ENCODE data around the gene COG2.
"Not testable (repeated sequence)": the region's sequence is repeated elsewhere in the genome, so short reads cannot be mapped to it uniquely, and the experiment has no call there.

Gene COG2

DNA sequence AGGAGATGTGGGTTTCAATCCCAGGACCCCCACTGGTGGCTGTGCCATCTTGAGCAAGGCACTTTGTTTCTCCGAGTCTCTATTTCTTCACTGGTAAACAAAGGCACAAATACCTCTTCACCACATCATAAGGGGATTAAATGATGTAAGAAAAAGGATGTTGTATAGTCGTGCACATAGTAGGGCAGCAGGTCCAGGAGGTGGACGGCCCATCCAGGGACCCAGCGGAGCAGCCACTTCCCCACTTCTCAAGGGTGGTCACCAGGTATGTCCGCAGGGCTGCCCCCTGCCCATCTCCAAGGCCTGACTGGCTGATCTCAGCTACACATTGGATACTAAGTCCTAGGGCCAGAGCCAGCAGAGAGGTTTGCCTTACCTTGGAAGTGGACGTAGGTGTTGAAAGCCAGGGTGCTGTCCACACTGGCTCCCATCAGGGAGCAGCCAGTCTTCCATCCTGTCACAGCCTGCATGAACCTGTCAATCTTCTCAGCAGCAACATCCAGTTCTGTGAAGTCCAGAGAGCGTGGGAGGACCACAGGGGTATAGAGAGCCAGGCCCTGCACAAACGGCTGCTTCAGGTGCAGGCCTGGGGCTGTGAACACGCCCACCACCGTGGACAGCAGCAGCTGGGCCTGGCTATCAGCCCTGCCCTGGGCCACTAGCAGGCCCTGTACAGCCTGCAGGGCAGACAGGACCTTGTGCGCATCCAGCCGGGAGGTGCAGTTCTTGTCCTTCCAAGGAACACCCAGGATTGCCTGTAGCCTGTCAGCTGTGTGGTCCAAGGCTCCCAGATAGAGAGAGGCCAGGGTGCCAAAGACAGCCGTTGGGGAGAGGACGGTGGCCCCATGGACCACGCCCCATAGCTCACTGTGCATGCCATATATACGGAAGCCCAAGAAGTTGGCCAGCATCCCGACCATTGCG lies 67.6 kb downstream of the COG2 start:
- H3K27ac Mint-ChIP-seq: no peak overlapping the region

DNA sequence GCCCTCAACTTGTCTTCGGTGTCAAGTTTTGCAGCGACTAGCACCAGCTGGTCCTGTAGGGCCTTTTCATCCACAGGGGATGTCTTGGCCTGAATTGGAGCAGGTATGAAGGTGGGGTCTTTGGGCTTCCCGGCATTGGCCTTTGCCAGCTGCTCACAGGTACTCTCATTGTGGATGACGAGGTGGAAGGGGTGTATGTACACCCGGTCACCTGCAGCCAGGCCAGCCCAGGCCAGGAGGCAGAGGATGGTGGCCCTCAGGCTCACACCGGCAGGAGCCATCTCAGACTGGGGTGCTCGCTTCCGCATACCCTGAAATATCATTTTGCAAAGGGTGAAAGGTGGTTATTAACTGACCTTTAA lies 68.2 kb downstream of the COG2 start:
- Mint-ChIP-seq H3K27ac (no peak overlapping the region), H3K27me3 (peaks cover 27 to 56% of the 10 kb centered on the region in 2 donors), H3K9me3 (no peaks in the 10 kb centered on the region), H3K4me1 (ENCODE audit: low read depth in 2 of 2) (peaks cover 3 to 9% of the 10 kb centered on the region in 2 donors), H3K36me3 (ENCODE audit: insufficient read depth) (no peaks in the 10 kb centered on the region), H3K4me3 (no peak overlapping the region)
- DNase-seq (no peak), ATAC-seq (replicated peaks) (no peak)

More for the DNA sequence above, 67.6 kb downstream of the COG2 start:
- ATAC-seq (replicated peaks) (no peak), DNase-seq (no peak)
- Mint-ChIP-seq H3K27me3 (peaks cover 27 to 61% of the 10 kb centered on the region in 2 donors), H3K4me3 (no peak overlapping the region), H3K4me1 (ENCODE audit: low read depth in 2 of 2) (peaks cover 3 to 9% of the 10 kb centered on the region in 2 donors), H3K9me3 (no peaks in the 10 kb centered on the region), H3K36me3 (ENCODE audit: insufficient read depth) (no peaks in the 10 kb centered on the region)

DNA sequence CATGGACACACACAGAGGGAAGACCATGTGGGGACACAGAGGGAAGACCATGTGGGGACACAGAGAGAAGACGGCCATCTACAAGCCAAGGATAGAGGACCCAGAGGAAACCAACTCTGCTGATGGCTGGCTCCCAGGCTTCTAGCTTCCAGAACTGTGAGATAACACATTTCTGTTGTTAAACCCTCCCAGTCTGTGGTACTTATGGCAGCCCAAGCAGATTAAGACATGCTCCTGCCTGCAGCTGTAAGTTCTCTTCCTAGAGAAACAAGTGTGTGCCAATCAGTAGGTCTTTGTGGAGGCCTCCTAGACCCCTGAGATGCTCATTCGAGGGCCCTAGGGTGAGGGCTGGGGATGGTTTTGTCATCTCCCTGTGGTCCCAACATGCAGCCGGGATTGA lies 69.0 kb downstream of the COG2 start:
- Mint-ChIP-seq H3K27me3 (peaks cover 27 to 58% of the 10 kb centered on the region in 2 donors), H3K4me1 (ENCODE audit: low read depth in 2 of 2) (peaks cover 3 to 9% of the 10 kb centered on the region in 2 donors), H3K36me3 (ENCODE audit: insufficient read depth) (no peaks in the 10 kb centered on the region), H3K9me3 (no peaks in the 10 kb centered on the region), H3K27ac (no peak overlapping the region), H3K4me3 (no peak overlapping the region)
- ATAC-seq (replicated peaks) (no peak), DNase-seq (no peak)

DNA sequence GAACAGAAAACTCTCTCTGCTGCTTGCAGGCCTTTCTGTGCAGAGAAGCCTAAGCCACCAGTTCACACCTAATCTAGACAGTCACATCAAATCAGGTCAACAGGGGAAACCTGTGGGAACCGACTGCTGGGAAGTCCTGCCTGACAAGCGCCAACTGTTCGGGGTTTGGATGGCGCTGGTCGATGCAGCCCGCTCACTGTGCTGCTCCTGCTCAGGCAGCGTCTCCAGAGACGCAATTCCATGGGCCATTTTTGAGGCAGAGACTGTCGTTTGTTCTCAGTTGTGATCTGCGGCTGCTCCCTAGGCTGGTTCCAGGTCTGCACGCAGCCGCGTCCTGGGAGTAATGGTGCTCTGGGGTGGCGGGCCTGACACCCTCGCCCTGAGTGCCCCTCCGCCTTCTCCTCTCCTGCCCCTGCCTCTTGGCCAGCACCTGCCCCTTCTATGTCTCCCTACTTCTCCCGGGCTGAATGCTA lies 70.2 kb downstream of the COG2 start:
- H3K36me3 Mint-ChIP-seq (ENCODE audit: insufficient read depth): no peaks in the 10 kb centered on the region
- H3K4me1 Mint-ChIP-seq (ENCODE audit: low read depth in 2 of 2): peaks cover 3 to 9% of the 10 kb centered on the region in 2 donors

DNA sequence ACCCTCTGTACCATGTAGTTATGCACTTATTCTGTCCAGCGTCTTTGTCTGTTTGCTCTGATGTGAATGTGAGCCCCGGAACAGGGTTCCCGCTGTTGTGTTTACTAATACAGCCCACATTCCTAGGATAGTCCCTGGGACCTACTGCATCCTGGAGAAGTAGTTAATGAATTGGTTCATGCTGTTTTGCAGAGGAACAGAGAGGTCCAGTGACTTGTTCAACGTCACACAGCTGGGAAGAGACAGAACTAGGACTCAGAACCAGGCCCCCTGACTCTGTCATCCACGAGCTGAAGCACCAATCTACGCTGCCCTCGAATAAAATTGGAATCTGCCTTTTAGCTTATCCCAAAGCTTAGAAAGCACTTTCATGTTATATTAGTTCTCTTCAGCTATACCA lies 70.9 kb downstream of the COG2 start:
- no peaks in the 10 kb centered on the region for H3K9me3 Mint-ChIP-seq
- no peaks in the 10 kb centered on the region for H3K36me3 Mint-ChIP-seq (ENCODE audit: insufficient read depth)
- H3K4me3 Mint-ChIP-seq: no peak overlapping the region
- no peak overlapping the region for H3K27ac Mint-ChIP-seq
- H3K27me3 Mint-ChIP-seq: peaks cover 22 to 49% of the 10 kb centered on the region in 2 donors
- peaks cover 0 to 4% of the 10 kb centered on the region in 2 donors for H3K4me1 Mint-ChIP-seq (ENCODE audit: low read depth in 2 of 2)
- DNase-seq: no peak
- ATAC-seq (replicated peaks): no peak

More for the DNA sequence above, 70.2 kb downstream of the COG2 start:
- DNase-seq (no peak), ATAC-seq (replicated peaks) (no peak)
- no peaks in the 10 kb centered on the region for H3K9me3 Mint-ChIP-seq
- H3K27ac Mint-ChIP-seq: no peak overlapping the region
- no peak overlapping the region for H3K4me3 Mint-ChIP-seq
- H3K27me3 Mint-ChIP-seq: peaks cover 26 to 55% of the 10 kb centered on the region in 2 donors

DNA sequence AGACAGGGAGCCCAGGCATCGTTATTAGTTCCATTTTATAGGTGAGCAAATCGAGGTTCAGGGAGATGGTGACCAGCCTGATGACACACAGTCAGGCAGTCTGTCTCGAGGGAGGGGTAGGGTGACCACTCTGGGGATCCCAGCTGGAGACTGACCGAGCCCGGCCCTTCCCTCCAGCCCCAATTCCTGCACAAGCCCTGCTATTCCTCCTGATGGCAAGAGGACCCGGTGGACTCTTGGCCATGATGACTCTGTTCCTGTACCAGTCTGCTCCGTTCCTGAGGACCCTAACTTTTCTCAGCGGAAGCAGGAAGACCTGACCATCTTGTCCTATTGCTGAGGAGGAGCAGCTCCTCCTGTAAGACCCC lies 71.2 kb downstream of the COG2 start:
- no peak for DNase-seq
- peaks cover 22 to 45% of the 10 kb centered on the region in 2 donors for H3K27me3 Mint-ChIP-seq
- H3K27ac Mint-ChIP-seq: no peak overlapping the region
- H3K4me3 Mint-ChIP-seq: no peak overlapping the region
- no peaks in the 10 kb centered on the region for H3K9me3 Mint-ChIP-seq
- H3K4me1 Mint-ChIP-seq (ENCODE audit: low read depth in 2 of 2): no peaks in the 10 kb centered on the region
- no peak for ATAC-seq (replicated peaks)
- no peaks in the 10 kb centered on the region for H3K36me3 Mint-ChIP-seq (ENCODE audit: insufficient read depth)

DNA sequence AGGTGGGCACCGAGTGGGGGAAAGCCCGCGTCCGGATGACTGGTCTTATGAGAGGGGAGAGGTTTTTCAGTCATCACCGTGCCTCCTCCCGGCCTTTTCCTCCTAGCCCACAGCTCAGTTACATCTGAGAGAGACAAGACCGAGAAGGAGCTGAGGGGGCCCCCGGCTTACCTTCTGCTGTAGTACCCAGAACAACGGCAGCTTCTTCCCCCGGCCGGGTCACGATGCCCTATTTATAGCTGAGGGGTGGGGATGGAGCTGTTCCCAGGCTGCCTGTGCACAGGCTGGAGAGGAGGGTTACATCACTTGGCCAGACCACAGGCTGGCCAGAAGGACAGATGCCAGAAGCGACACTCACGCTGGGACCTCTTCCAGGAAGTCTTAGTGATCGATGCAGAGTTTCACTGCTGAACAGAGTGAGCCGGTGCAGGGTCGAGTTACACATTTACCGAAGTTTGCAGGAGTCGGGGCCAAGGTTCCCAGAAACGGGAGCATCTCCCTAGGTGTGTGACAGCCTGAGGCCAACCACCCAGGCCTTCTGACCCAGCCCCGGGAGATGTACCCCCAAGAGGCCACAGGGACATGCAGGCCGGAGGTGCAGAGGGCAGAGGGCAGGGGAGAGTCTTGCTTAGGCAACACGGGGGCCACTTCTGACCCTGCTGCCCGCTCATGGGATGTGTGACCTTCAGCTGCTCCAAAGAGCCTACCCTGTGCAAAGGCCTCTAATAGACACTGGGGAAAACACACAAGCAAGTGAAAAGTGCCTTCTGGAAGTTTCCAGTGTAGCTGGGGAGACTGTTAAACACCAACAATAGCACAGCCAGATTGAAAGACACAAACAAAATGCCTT lies 71.9 kb downstream of the COG2 start, which contains the start of gene AGT:
TSS of gene AGT (minus strand) at position 208 of the 850 bp plus-strand sequence. CDS start 3,299 bp downstream, outside the sequence.
- ATAC-seq (replicated peaks) (no peak), DNase-seq (no peak)
- no peaks in the 10 kb centered on the region for H3K36me3 Mint-ChIP-seq (ENCODE audit: insufficient read depth)
- H3K9me3 Mint-ChIP-seq: no peaks in the 10 kb centered on the region
- H3K4me1 Mint-ChIP-seq (ENCODE audit: low read depth in 2 of 2): no peaks in the 10 kb centered on the region
- no peak within 1 kb of the TSS for H3K27ac Mint-ChIP-seq
- no peak within 1 kb of the TSS for H3K4me3 Mint-ChIP-seq
- H3K27me3 Mint-ChIP-seq: peaks cover 16 to 39% of the 10 kb centered on the region in 2 donors

DNA sequence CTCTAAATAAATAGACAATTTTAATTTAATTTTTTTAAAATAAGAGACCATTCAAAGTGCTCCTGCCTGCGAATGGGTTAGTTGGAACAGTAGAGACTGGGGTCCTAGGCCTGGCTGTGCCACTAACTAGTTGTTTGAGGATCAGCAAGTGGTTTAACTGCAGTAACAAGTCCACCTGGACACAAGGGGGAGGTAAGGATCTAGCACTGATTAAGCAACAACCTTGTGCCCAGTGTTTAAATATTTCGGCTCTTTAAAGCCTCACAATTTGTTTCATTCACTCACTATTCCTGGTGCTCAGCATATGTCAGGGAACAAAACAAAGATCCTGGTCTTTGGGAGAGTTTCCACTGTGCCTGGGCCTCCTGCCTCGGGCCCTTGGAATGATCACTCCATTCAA lies 73.2 kb downstream of the COG2 start:
- ATAC-seq (replicated peaks): no peak
- no peaks in the 10 kb centered on the region for H3K9me3 Mint-ChIP-seq
- no peaks in the 10 kb centered on the region for H3K36me3 Mint-ChIP-seq (ENCODE audit: insufficient read depth)
- H3K4me3 Mint-ChIP-seq: no peak overlapping the region
- peaks cover 16 to 42% of the 10 kb centered on the region in 2 donors for H3K27me3 Mint-ChIP-seq
- H3K4me1 Mint-ChIP-seq (ENCODE audit: low read depth in 2 of 2): no peaks in the 10 kb centered on the region
- H3K27ac Mint-ChIP-seq: no peak overlapping the region
- no peak for DNase-seq

DNA sequence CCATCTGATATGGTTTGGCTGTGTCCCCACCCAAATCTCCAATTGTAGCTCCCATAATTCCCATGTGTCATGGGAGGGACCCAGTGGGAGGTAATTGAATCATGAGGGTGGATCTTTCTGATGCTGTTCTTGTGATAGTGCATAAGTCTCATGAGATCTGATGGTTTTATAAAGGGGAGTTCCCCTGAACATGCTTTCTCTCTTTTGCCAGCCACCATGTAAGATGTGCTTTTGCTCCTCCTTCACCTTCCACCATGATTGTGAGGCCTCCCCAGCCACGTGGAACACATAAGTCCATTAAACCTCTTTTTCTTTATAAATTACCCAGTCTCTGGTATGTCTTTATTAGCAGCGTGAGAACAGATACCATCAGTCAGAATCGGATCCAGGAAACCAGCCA lies 74.2 kb downstream of the COG2 start:
- H3K27ac Mint-ChIP-seq; H3K4me3 Mint-ChIP-seq; H3K36me3 Mint-ChIP-seq (ENCODE audit: insufficient read depth); DNase-seq; H3K9me3 Mint-ChIP-seq; H3K4me1 Mint-ChIP-seq (ENCODE audit: low read depth in 2 of 2); ATAC-seq (replicated peaks): not testable (repeated sequence)
- H3K27me3 Mint-ChIP-seq: peaks cover 16 to 50% of the 10 kb centered on the region in 2 donors

DNA sequence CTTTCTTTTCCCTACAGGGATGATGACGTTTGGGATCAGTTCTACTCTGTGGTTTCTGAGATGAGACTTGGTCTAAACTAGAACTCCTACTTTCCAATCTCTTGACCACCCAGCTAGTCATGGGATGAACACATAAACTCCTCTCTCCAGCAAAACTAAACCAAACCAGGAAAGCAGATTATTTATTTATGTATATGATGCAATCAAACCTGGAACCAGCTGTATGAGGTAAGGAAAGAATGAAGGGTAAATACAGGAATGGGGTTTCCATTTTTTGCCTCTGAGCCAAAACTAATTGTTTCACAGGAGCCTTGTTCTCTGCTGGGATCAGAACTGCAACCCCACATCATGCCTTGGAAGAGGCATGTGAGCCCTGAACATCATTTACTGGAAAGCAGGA lies 75.0 kb downstream of the COG2 start:
- H3K4me3 Mint-ChIP-seq: no peak overlapping the region
- H3K27ac Mint-ChIP-seq: no peak overlapping the region
- no peaks in the 10 kb centered on the region for H3K36me3 Mint-ChIP-seq (ENCODE audit: insufficient read depth)
- ATAC-seq (replicated peaks) (no peak), DNase-seq (no peak)
- H3K4me1 Mint-ChIP-seq (ENCODE audit: low read depth in 2 of 2): no peaks in the 10 kb centered on the region
- H3K9me3 Mint-ChIP-seq: no peaks in the 10 kb centered on the region
- H3K27me3 Mint-ChIP-seq: peaks cover 16 to 47% of the 10 kb centered on the region in 2 donors

DNA sequence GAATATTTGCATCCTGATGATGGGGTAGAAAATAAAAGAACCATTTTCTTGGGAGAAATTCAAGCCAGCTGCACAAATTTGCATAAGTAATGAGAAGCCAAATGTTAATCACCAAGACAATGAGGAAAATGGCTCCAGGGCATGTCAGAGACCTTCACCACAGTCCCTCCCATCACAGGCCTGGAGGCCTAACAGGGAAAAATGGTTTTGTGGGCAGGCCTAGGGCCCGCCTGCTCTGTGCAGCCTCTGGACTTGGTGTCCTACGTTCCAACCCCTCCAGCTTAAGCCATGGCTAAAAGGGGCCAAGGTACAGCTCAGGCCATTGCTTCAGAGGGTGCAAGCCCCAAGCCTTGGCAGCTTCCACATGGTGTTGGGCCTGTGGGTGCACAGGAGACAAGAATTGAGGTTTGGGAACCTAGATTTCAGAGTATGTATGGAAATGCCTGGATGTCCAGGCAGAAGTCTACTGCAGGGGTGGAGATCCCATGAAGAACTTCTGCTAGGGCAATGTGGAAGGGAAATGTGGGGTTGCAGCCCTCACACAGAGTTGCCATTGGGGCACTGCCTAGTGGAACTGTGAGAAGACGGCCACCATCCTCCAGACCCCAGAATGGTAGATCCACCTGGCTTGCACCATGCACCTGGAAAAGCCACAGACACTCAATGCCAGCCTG lies 79.7 kb downstream of the COG2 start:
- not testable (repeated sequence) for ATAC-seq (replicated peaks); DNase-seq

DNA sequence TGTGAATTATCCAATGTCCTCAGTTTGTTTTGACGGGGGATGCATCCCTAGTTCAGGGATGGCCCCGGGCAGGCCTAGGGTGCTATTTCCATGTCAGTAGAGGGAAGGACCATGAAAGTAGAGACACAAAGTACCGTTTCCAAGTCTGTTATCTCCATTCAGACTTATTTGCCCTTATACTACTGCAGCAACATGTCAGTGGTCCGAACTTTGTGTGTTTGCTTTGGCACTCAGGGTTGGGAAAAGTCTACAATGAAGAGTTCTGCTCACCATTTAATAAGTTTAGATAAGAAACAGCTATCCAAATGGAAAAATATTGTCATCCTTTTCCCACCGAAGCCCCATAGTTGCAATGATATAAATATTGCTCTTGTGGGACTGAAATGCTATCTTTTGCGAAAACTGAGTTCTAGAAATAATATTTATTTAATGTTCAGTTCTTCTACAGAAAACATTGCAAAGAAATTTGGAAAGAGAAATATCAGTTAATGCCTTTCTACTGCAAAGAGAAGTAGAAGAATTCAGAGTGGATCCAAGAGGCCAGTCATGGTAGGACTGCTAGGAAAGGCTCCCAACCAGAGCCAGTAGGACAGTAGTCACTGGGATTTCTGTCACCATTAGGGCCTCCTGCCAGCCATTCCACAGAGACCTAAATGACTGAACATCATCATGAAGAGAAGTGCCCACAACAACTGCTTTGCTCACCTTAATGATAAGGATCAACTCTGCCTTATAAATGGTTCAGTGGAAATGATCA lies 83.2 kb downstream of the COG2 start:
- H3K27ac Mint-ChIP-seq: no peak overlapping the region
- no peaks in the 10 kb centered on the region for H3K36me3 Mint-ChIP-seq (ENCODE audit: insufficient read depth)
- no peak overlapping the region for H3K4me3 Mint-ChIP-seq
- DNase-seq (no peak), ATAC-seq (replicated peaks) (no peak)
- H3K27me3 Mint-ChIP-seq: peaks cover 1 to 46% of the 10 kb centered on the region in 2 donors
- H3K9me3 Mint-ChIP-seq: no peaks in the 10 kb centered on the region
- H3K4me1 Mint-ChIP-seq (ENCODE audit: low read depth in 2 of 2): no peaks in the 10 kb centered on the region

More for the DNA sequence above, 79.7 kb downstream of the COG2 start:
- not testable (repeated sequence) for H3K9me3 Mint-ChIP-seq; H3K4me3 Mint-ChIP-seq; H3K36me3 Mint-ChIP-seq (ENCODE audit: insufficient read depth); H3K4me1 Mint-ChIP-seq (ENCODE audit: low read depth in 2 of 2); H3K27ac Mint-ChIP-seq
- peaks cover 0 to 28% of the 10 kb centered on the region in 2 donors for H3K27me3 Mint-ChIP-seq

All from effector memory CD8-positive, alpha-beta T cell (primary cell).